ENCODE data around the gene ITGB5. TPM values are rescaled to one million over a fixed set of nuclear protein-coding genes. Genes with fewer than 3 reads are reported as not detected.
A peak's percentile ranks its signal among the peaks of the same experiment; 100 is the strongest.

ITGB5 gene
- total RNA-seq, 4 donors from 2014 or later, result 159 to 397 (median 245) TPM

DNA sequence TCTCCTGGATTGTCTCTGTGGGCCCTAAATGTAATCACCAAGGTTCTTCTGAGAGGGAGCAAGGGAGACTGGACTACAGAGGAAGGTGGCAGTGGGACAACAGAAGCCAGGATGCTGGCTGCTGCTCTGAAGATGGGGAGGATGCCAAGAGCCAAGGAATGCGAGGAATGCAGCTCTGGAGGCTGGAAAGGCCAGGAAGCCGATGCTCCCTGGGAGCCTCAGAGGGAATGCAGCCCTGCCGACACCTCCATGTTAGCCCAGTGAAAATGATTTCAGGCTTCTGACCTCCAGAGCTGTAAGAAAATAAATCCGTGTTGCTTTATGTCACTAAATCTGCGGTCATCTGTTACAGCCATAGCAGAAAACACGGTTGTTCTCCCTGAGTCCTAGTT is 112.8 kb downstream of the ITGB5 start:
- no peak for TF ChIP-seq EP300 (IDR thresholded peaks at IDR 0.05)
- TF ChIP-seq POLR2AphosphoS5 (IDR thresholded peaks at IDR 0.05), result peak in 1 of 3 donors; percentile 7
- 42% methylated on average over 6 of the region's 6 CpGs for WGBS
- Histone ChIP-seq H3K36me3 (peaks cover 12% of the 10 kb centered on the region), H3K4me1 (peaks cover 52% of the 10 kb centered on the region), H3K27me3 (no peaks in the 10 kb centered on the region), H3K9me3 (no peaks in the 10 kb centered on the region), H3K27ac (no peak overlapping the region), H3K4me3 (no peak overlapping the region)
- DNase-seq (ENCODE audit: low spot score in 2 of 2), result no peak

DNA sequence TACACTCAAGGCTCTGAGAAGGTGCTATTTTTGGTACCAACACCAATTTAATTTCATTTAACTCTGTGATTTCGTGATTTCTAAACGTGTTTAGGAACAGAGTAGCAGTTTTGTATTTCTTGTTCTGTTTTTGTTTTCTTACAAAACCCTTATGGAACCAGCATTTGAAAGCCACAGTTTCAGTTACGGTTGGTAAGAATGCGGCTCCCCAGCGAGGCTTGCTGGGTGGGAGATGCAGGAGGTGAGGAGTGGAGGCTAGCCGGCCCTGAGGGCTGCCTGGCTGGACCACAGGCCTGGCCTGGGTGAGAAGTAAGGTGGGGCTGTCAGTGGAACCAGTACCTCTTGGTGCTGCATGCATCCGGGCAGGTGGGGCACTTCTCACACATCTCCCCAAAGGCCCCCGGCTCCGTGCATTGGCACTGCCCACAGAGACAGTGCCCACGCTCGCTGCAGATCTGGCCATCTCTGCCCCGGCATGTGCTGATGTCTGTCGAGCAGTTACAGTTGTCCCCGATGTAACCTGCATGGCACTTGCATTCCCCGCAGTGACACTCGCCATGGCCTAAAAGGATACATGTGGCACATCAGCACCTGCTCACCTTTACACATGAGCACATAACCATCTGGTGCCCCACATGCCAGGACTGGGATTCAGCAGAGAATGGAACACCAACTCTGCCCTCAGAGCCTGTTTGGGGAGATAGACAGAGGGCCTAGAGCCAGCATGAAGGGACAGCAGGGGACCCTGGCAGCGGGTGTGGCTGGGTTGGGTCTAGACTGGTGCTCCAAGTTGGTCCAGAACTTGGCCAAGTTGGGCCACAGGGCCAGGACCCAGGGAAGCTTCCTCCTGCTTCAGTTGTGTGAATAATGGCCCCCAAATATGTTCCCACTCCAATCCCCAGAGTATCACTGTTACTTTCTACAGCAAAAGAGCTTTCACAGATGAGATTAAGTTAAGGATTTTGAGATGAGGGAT is 113.5 kb downstream of the ITGB5 start:
- no peak overlapping the region for H3K4me3 ChIP-seq
- 93% methylated on average over 7 of the region's 17 CpGs for WGBS
- no peaks in the 10 kb centered on the region for H3K9me3 ChIP-seq
- TF ChIP-seq EP300 (IDR thresholded peaks at IDR 0.05), result no peak
- no peak for TF ChIP-seq POLR2AphosphoS5 (IDR thresholded peaks at IDR 0.05)
- TF ChIP-seq, protein P1, sequence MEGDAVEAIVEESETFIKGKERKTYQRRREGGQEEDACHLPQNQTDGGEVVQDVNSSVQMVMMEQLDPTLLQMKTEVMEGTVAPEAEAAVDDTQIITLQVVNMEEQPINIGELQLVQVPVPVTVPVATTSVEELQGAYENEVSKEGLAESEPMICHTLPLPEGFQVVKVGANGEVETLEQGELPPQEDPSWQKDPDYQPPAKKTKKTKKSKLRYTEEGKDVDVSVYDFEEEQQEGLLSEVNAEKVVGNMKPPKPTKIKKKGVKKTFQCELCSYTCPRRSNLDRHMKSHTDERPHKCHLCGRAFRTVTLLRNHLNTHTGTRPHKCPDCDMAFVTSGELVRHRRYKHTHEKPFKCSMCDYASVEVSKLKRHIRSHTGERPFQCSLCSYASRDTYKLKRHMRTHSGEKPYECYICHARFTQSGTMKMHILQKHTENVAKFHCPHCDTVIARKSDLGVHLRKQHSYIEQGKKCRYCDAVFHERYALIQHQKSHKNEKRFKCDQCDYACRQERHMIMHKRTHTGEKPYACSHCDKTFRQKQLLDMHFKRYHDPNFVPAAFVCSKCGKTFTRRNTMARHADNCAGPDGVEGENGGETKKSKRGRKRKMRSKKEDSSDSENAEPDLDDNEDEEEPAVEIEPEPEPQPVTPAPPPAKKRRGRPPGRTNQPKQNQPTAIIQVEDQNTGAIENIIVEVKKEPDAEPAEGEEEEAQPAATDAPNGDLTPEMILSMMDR (IDR thresholded peaks at IDR 0.05), result no peak
- no peak for TF ChIP-seq POLR2A (IDR thresholded peaks at IDR 0.05)
- DNase-seq (ENCODE audit: low spot score in 2 of 2), result no peak
- no peaks in the 10 kb centered on the region for H3K27me3 ChIP-seq
- H3K36me3 ChIP-seq, result peaks cover 14% of the 10 kb centered on the region
- peaks cover 48% of the 10 kb centered on the region for H3K4me1 ChIP-seq
- no peak overlapping the region for H3K27ac ChIP-seq

- WGBS, result 31% methylated on average over 17 of the region's 17 CpGs
- peaks cover 28% of the 10 kb centered on the region for H3K36me3 ChIP-seq
- no peak overlapping the region for H3K4me3 ChIP-seq
- TF ChIP-seq, protein P1 (IDR thresholded peaks at IDR 0.05), result no peak
- no peak for TF ChIP-seq POLR2AphosphoS5 (IDR thresholded peaks at IDR 0.05)
- no peak for TF ChIP-seq POLR2A (IDR thresholded peaks at IDR 0.05)
- no peak for TF ChIP-seq EP300 (IDR thresholded peaks at IDR 0.05)
- no peak overlapping the region for H3K27ac ChIP-seq
- no peak for DNase-seq (ENCODE audit: low spot score in 2 of 2)
- peaks cover 48% of the 10 kb centered on the region for H3K4me1 ChIP-seq
- no peaks in the 10 kb centered on the region for H3K9me3 ChIP-seq
- no peaks in the 10 kb centered on the region for H3K27me3 ChIP-seq
These were observed 114.9 kb downstream of the ITGB5 start for GRCh38 chr3:124772081-124772831.

DNA sequence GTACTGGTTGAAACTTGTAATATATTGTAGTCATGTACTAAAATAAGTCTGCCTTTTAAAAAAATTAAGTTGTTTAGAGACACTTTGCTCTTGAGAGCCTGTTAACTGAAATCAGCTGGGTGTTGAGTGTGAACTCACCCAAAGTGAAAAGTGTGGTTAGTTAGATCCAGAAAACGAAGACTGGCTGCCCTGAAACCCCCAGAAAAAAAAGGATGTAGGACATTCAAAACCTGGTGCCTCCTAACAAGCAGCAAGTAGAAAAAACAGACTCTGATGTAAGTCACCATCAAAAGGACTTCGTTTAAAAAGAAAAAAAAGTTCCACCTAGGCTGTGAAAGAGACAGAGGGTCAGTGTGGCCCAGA is 116.1 kb downstream of the ITGB5 start:
- Histone ChIP-seq H3K36me3 (peaks cover 38% of the 10 kb centered on the region), H3K4me1 (peaks cover 48% of the 10 kb centered on the region), H3K27me3 (no peaks in the 10 kb centered on the region), H3K4me3 (no peak overlapping the region), H3K9me3 (no peaks in the 10 kb centered on the region), H3K27ac (no peak overlapping the region)
- no peak for TF ChIP-seq EP300 (IDR thresholded peaks at IDR 0.05)
- TF ChIP-seq POLR2AphosphoS5 (IDR thresholded peaks at IDR 0.05), result no peak
- TF ChIP-seq POLR2A (IDR thresholded peaks at IDR 0.05), result no peak
- TF ChIP-seq, protein P1 (IDR thresholded peaks at IDR 0.05), result no peak
- WGBS, result 56% methylated on average over 2 of the region's 2 CpGs
- no peak for DNase-seq (ENCODE audit: low spot score in 2 of 2)

- no peaks in the 10 kb centered on the region for H3K27me3 ChIP-seq
- peak overlapping the region; percentile 16 for H3K27ac ChIP-seq
- TF ChIP-seq EP300 (IDR thresholded peaks at IDR 0.05) (no peak), POLR2AphosphoS5 (IDR thresholded peaks at IDR 0.05) (no peak), POLR2A (IDR thresholded peaks at IDR 0.05) (no peak)
- TF ChIP-seq, protein P1 (IDR thresholded peaks at IDR 0.05), result no peak
- peaks cover 40% of the 10 kb centered on the region for H3K36me3 ChIP-seq
- H3K9me3 ChIP-seq, result no peaks in the 10 kb centered on the region
- peaks cover 48% of the 10 kb centered on the region for H3K4me1 ChIP-seq
- no peak overlapping the region for H3K4me3 ChIP-seq
- no peak for DNase-seq (ENCODE audit: low spot score in 2 of 2)
- WGBS, result 68% methylated on average over 10 of the region's 10 CpGs
These were observed 116.7 kb downstream of the ITGB5 start for GRCh38 chr3:124770336-124771082.

All from suprapubic skin (tissue), 4 donors.